SK-N-SH (cell line): ENCODE measurements around the gene MX1. TPM values are rescaled to one million over a fixed set of nuclear protein-coding genes. Genes with fewer than 3 reads are reported as not detected.

Experiments used
- CTCF ChIA-PET: fragments of 300-600, 350-600 bp; formaldehyde crosslinking; extraction: SDS; loops from one replicate; lab custom pipeline; 2021; lab: Yijun Ruan, JAX
- POLR2A ChIA-PET: fragments of 350-600 bp; sonication (Branson Sonifier 250); formaldehyde crosslinking; extraction: SDS; loops from one replicate; lab custom pipeline; 2020; ENCODE audit warnings: antibody characterized with exemption, inconsistent platforms; lab: Yijun Ruan, JAX
- DNase-seq: peaks from one replicate; pipeline ENCODE4 v3.0.0; 2012
- H2AFZ ChIP-seq: fragments of 200-600 bp; sonication (generic); 2 replicates; pipeline ENCODE4 v1.8.1; 2016; ENCODE audit warnings: antibody characterized with exemption, mild to moderate bottlenecking, low read depth
- H3F3A ChIP-seq: fragments of 200-600 bp; sonication (generic); replicated peaks from 2 replicates; pipeline ENCODE3; 2016; ENCODE audit warnings: antibody characterized with exemption, mild to moderate bottlenecking; ENCODE audit not compliant: insufficient read depth
- H3K27ac ChIP-seq, 2 experiments: fragments of 200-500 bp in 1 of 2; fragments of 200-600 bp in 1 of 2; sonication (Bioruptor generic) in 1 of 2; sonication (generic), shearing (Covaris generic) in 1 of 2; 2 replicates each; pipeline versions ENCODE4 v1.5.1 to v1.6.1; 2014 to 2016; ENCODE audit warnings: low read depth in 2 of 2, inconsistent platforms in 1 of 2, low read length in 1 of 2, mild to moderate bottlenecking in 1 of 2, mixed read lengths in 1 of 2
- H3K27me3 ChIP-seq: fragments of 200-600 bp; sonication (generic), shearing (Covaris generic); 2 replicates; pipeline ENCODE4 v1.6.1; 2016; ENCODE audit warnings: mixed run types; ENCODE audit not compliant: insufficient read depth
- H3K36me3 ChIP-seq, 2 experiments: fragments of 200-500 bp in 1 of 2; fragments of 200-600 bp in 1 of 2; sonication (Bioruptor generic) in 1 of 2; sonication (generic) in 1 of 2; replicated peaks in 1 of 2; 2 replicates each; pipeline versions ENCODE3 to v1.5.1; 2014 to 2016; ENCODE audit warnings: low read length in 1 of 2, mild to moderate bottlenecking in 1 of 2; ENCODE audit not compliant: insufficient read depth in 2 of 2, control insufficient read depth in 1 of 2
- H3K4me1 ChIP-seq, 2 experiments: fragments of 200-500 bp in 1 of 2; fragments of 200-600 bp in 1 of 2; sonication (Bioruptor generic) in 1 of 2; sonication (generic), shearing (Covaris generic) in 1 of 2; 2 replicates each; pipeline versions ENCODE4 v1.5.1 to v1.6.1; 2014 to 2016; ENCODE audit warnings: low read depth in 1 of 2, low read length in 1 of 2, mixed run types in 1 of 2; ENCODE audit not compliant: insufficient read depth in 2 of 2, control insufficient read depth in 1 of 2
- H3K4me2 ChIP-seq: fragments of 200-600 bp; sonication (generic), shearing (Covaris generic); 2 replicates; pipeline ENCODE4 v1.6.1; 2017; ENCODE audit warnings: mixed run types
- H3K4me3 ChIP-seq, 2 experiments: fragments of 200-500 bp in 1 of 2; fragments of 200-600 bp in 1 of 2; sonication (Bioruptor generic) in 1 of 2; sonication (generic), shearing (Covaris generic) in 1 of 2; 2 replicates each; pipeline versions ENCODE4 v1.5.1 to v1.8.1; 2014 to 2016; ENCODE audit warnings: low read depth in 2 of 2, inconsistent platforms in 1 of 2, low read length in 1 of 2, mild to moderate bottlenecking in 1 of 2, mixed read lengths in 1 of 2, moderate library complexity in 1 of 2
- H3K79me2 ChIP-seq: fragments of 200-600 bp; sonication (generic); 2 replicates; pipeline ENCODE4 v1.8.1; 2017; ENCODE audit warnings: mild to moderate bottlenecking; ENCODE audit not compliant: insufficient read depth
- H3K9ac ChIP-seq: fragments of 200-600 bp; sonication (generic); 2 replicates; pipeline ENCODE4 v1.6.1; 2017; ENCODE audit warnings: mixed run types
- H3K9me2 ChIP-seq: fragments of 200-600 bp; sonication (generic); 2 replicates; pipeline ENCODE4 v1.6.1; 2017; ENCODE audit warnings: mixed run types
- H3K9me3 ChIP-seq: fragments of 200-600 bp; sonication (generic); 2 replicates; pipeline ENCODE4 v1.6.1; 2017; ENCODE audit warnings: mixed run types, mild to moderate bottlenecking, moderate library complexity
- H4K20me1 ChIP-seq: fragments of 200-600 bp; sonication (generic); 2 replicates; pipeline ENCODE4 v1.6.1; 2017; ENCODE audit warnings: mild to moderate bottlenecking, mixed run types; ENCODE audit not compliant: insufficient read depth
- CHD2 ChIP-seq: fragments of 150-350 bp; IDR thresholded peaks from 2 replicates; pipeline ENCODE4 v1.6.1; 2018; ENCODE audit warnings: low read length; ENCODE audit not compliant: partially characterized antibody
- ELF1 ChIP-seq: IDR thresholded peaks from 2 replicates; pipeline ENCODE4 v1.4.0; 2012
- FOXJ3 ChIP-seq: sonication (generic); formaldehyde crosslinking; IDR thresholded peaks from 2 replicates; pipeline ENCODE4 v1.5.1; 2020; ENCODE audit warnings: mild to moderate bottlenecking, missing genetic modification reagents
- GATA2 ChIP-seq: sonication (generic); formaldehyde crosslinking; IDR thresholded peaks from 2 replicates; pipeline ENCODE4 v1.5.0; 2020; ENCODE audit warnings: mild to moderate bottlenecking, missing genetic modification reagents
- JUND ChIP-seq: IDR thresholded peaks from 2 replicates; pipeline ENCODE4 v1.4.0; 2012
- MEF2A ChIP-seq: IDR thresholded peaks from 2 replicates; pipeline ENCODE4 v1.4.0; 2012; ENCODE audit warnings: low read depth, borderline replicate concordance
- NFIC ChIP-seq: IDR thresholded peaks from 2 replicates; pipeline ENCODE4 v1.4.0; 2012; ENCODE audit warnings: borderline replicate concordance
- POLR2AphosphoS5 ChIP-seq: IDR thresholded peaks from 2 replicates; pipeline ENCODE4 v1.6.1; 2012; ENCODE audit warnings: low read depth, low read length
- RAD21 ChIP-seq: IDR thresholded peaks from 2 replicates; pipeline ENCODE4 v1.6.1; 2012; ENCODE audit warnings: mild to moderate bottlenecking, low read length
- RCOR1 ChIP-seq: fragments of 150-350 bp; IDR thresholded peaks from 2 replicates; pipeline ENCODE4 v1.6.1; 2017; ENCODE audit warnings: antibody characterized with exemption, low read length
- RFX5 ChIP-seq: IDR thresholded peaks from 2 replicates; pipeline ENCODE4 v1.6.1; 2012; ENCODE audit warnings: mild to moderate bottlenecking, improper control_type of control experiment, low read length
- RXRA ChIP-seq: IDR thresholded peaks from 2 replicates; pipeline ENCODE4 v1.4.0; 2012; ENCODE audit warnings: low read depth, mild to moderate bottlenecking, borderline replicate concordance
- SIN3A ChIP-seq: IDR thresholded peaks from 2 replicates; pipeline ENCODE4 v1.6.1; 2012; ENCODE audit warnings: low read depth, mild to moderate bottlenecking, low read length, moderate library complexity, borderline replicate concordance
- TEAD4 ChIP-seq: IDR thresholded peaks from 2 replicates; pipeline ENCODE4 v1.4.0; 2012; ENCODE audit warnings: mild to moderate bottlenecking, borderline replicate concordance; ENCODE audit not compliant: insufficient read depth
- YY1 ChIP-seq: IDR thresholded peaks from 2 replicates; pipeline ENCODE4 v1.4.0; 2012; ENCODE audit warnings: low read depth, mild to moderate bottlenecking
- WGBS: methylation state at CpG from one replicate; pipeline ENCODE4 v1.1.6; 2017; ENCODE audit warnings: low lambda C conversion rate; 5-methylcytosine and 5-hydroxymethylcytosine counted together
- polyA plus RNA-seq, 3 experiments: library from polyadenylated mRNA; depleted of rRNA; stranded (reverse); fragments of >200 nt; gene quantifications; 2 replicates each; pipeline ENCODE4 v1.2.3, GENCODE V29; 2012
- TF ChIP-seq, protein P1 (sequence below): IDR thresholded peaks from 2 replicates; pipeline ENCODE4 v1.4.0; 2012; ENCODE audit warnings: low read depth, borderline replicate concordance
- TF ChIP-seq, protein P2 (sequence below): IDR thresholded peaks from 2 replicates; pipeline ENCODE4; 2012
- TF ChIP-seq, protein P3 (sequence below): IDR thresholded peaks from 2 replicates; pipeline ENCODE4 v1.4.0; 2012; ENCODE audit warnings: low read depth
- TF ChIP-seq, protein P4 (sequence below): fragments of 200-600 bp; sonication (generic); IDR thresholded peaks from 2 replicates; pipeline ENCODE4 v1.6.1; 2017; ENCODE audit warnings: antibody characterized with exemption, mild to moderate bottlenecking, moderate library complexity

The MX1 gene
- polyA plus RNA-seq, 1 of the 3 experiments (the other 2 are of a cell fraction), result 1.9 TPM

DNA sequence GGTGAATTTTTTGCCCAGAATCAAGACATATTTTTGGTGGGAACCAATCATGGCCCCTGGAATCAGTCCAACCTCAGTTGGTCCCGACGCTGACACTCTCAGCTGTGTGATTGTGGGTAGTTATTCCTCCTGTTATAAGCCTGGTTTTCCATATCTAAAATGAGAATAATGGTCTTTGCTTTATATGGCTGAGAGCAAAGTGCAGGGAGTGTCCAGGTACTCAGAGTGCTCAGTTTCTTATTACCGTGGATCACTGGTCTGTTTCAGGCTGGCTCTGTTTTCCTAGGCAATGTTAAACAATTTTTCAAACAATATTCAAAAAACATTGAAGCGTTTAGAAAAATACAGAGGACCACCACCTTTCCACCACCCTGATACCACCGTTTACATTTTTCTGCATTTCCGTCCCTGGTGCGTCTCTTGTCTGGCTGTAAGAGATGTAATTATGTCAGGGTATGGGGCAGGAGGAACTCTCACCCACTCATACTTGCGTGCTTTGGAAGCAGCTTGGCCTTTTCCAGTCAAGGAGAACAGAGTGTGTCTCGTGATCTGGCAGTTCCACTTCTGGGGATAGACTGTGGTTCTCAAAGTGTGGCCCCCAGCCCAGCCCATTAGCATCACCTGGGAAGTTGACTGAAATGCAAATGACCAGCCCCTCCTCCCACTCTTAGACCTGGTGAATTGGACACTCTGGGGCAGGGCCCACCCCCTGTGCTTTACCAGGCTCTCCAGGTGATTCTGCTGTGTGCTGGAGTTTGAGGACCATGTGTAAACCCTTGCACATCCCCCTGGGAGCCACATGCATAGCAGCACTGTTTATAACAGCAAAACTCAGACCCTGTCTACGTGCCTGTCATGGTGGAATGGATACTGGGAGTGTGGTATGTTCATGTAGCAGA, 6.8 kb downstream of the MX1 start (continued):
- TF ChIP-seq, protein P1, sequence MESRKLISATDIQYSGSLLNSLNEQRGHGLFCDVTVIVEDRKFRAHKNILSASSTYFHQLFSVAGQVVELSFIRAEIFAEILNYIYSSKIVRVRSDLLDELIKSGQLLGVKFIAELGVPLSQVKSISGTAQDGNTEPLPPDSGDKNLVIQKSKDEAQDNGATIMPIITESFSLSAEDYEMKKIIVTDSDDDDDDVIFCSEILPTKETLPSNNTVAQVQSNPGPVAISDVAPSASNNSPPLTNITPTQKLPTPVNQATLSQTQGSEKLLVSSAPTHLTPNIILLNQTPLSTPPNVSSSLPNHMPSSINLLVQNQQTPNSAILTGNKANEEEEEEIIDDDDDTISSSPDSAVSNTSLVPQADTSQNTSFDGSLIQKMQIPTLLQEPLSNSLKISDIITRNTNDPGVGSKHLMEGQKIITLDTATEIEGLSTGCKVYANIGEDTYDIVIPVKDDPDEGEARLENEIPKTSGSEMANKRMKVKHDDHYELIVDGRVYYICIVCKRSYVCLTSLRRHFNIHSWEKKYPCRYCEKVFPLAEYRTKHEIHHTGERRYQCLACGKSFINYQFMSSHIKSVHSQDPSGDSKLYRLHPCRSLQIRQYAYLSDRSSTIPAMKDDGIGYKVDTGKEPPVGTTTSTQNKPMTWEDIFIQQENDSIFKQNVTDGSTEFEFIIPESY, result no peak
- TF ChIP-seq, protein P2, sequence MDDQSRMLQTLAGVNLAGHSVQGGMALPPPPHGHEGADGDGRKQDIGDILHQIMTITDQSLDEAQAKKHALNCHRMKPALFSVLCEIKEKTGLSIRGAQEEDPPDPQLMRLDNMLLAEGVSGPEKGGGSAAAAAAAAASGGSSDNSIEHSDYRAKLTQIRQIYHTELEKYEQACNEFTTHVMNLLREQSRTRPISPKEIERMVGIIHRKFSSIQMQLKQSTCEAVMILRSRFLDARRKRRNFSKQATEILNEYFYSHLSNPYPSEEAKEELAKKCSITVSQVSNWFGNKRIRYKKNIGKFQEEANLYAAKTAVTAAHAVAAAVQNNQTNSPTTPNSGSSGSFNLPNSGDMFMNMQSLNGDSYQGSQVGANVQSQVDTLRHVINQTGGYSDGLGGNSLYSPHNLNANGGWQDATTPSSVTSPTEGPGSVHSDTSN, result no peak
- TF ChIP-seq, all 33 proteins: peak for 0

DNA sequence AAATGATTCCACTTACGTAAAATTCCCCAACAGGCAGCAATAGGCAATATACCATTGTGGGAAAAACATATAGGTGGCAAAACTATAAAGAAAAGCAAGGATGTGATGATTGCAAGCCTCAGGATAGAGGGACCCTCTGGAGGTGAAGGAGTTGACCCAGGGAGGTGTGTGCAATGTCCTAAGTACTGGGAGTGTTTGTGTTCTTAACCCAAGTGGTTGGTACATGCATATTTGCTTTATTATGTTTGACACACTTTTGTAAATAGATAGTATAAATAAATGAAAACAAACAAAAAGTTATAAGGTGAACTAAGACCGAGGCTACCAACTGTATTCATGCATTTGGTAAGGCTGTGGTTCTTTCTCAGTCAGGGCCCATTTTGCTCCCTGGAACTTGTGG, 7.5 kb downstream of the MX1 start:
- Histone ChIP-seq H3K79me2 (no peaks in the 10 kb centered on the region), H3K4me1 (no peaks in the 10 kb centered on the region), H3K4me3 (no peak overlapping the region), H3K9me3 (peaks cover 6% of the 10 kb centered on the region; the same call in 1 of the 2 replicates), H3K9ac (no peak overlapping the region), H3K27ac (no peak overlapping the region), H2AFZ (no peak overlapping the region), H4K20me1 (no peaks in the 10 kb centered on the region), H3K27me3 (0 out of 2 replicates have a peak, but pooled peaks cover under 1% of the 10 kb centered on the region), H3F3A (no peaks in the 10 kb centered on the region), H3K36me3 (no peaks in the 10 kb centered on the region), H3K9me2 (no peaks in the 10 kb centered on the region), H3K4me2 (no peak overlapping the region)
- ChIA-PET POLR2A (no interaction called here), CTCF (no interaction called here)
- TF ChIP-seq GATA2 (CRISPR knock-in tag) (no peak), NFIC (no peak), YY1 (no peak), ELF1 (no peak), TEAD4 (no peak), RAD21 (no peak), MEF2A (no peak), JUND (no peak), RCOR1 (no peak), POLR2AphosphoS5 (no peak)
- TF ChIP-seq, protein P3, sequence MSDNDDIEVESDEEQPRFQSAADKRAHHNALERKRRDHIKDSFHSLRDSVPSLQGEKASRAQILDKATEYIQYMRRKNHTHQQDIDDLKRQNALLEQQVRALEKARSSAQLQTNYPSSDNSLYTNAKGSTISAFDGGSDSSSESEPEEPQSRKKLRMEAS, result no peak
- DNase-seq, result no peak
- WGBS, result 52% methylated on average over 2 of the region's 2 CpGs

DNA sequence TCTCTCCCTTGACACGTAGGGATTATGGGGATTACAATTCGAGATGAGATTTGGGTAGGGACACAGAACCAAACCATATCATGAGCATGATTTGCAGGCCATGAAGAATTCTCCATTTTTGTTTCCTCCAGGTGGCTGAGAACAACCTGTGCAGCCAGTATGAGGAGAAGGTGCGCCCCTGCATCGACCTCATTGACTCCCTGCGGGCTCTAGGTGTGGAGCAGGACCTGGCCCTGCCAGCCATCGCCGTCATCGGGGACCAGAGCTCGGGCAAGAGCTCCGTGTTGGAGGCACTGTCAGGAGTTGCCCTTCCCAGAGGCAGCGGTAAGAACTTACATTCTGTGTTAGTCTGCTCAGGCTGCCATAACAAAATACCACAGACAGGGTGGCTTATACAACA, 9.7 kb downstream of the MX1 start:
- WGBS, result 46% methylated on average over 11 of the region's 11 CpGs
- Histone ChIP-seq H3K9me2 (no peaks in the 10 kb centered on the region), H2AFZ (no peak overlapping the region), H3K4me2 (no peak overlapping the region), H4K20me1 (no peaks in the 10 kb centered on the region), H3K79me2 (no peaks in the 10 kb centered on the region), H3K4me3 (no peak overlapping the region), H3K9me3 (peaks cover 6% of the 10 kb centered on the region; the same call in 1 of the 2 replicates), H3K36me3 (no peaks in the 10 kb centered on the region), H3K27me3 (no peaks in the 10 kb centered on the region), H3K27ac (no peak overlapping the region), H3K4me1 (no peaks in the 10 kb centered on the region; a peak in 1 of 4 replicates), H3F3A (peaks cover 4% of the 10 kb centered on the region), H3K9ac (no peak overlapping the region)
- ChIA-PET POLR2A (no interaction called here), CTCF (no interaction called here)
- no peak for DNase-seq
- TF ChIP-seq MEF2A (no peak), CHD2 (no peak), RXRA (no peak), FOXJ3 (CRISPR knock-in tag) (no peak), GATA2 (CRISPR knock-in tag) (no peak), RFX5 (no peak), SIN3A (no peak)
- TF ChIP-seq, protein P1, result no peak
- TF ChIP-seq, protein P4, sequence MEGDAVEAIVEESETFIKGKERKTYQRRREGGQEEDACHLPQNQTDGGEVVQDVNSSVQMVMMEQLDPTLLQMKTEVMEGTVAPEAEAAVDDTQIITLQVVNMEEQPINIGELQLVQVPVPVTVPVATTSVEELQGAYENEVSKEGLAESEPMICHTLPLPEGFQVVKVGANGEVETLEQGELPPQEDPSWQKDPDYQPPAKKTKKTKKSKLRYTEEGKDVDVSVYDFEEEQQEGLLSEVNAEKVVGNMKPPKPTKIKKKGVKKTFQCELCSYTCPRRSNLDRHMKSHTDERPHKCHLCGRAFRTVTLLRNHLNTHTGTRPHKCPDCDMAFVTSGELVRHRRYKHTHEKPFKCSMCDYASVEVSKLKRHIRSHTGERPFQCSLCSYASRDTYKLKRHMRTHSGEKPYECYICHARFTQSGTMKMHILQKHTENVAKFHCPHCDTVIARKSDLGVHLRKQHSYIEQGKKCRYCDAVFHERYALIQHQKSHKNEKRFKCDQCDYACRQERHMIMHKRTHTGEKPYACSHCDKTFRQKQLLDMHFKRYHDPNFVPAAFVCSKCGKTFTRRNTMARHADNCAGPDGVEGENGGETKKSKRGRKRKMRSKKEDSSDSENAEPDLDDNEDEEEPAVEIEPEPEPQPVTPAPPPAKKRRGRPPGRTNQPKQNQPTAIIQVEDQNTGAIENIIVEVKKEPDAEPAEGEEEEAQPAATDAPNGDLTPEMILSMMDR, result no peak
